NCI-H526 (cell line): Measurements from ENCODE around the gene CHPF2.

Source experiments
- DNase-seq, 2 experiments: peaks; one replicate each; lab custom pipeline; 2025; lab: John Stamatoyannopoulos, UW

Gene CHPF2

GRCh38 chr7:151232091-151232916, at the start of gene CHPF2:
Gene CHPF2 (plus strand): TSS chr7:151232483. CDS start chr7:151234012, 1,529 bp downstream.
- peak; percentile 82 to 95 for DNase-seq

GRCh38 chr7:151185762-151186639, 46.3 kb upstream of the CHPF2 start:
- DNase-seq = no peak

- DNase-seq = no peak
Observed at GRCh38 chr7:151186640-151187408, 45.5 kb upstream of the CHPF2 start, which contains the start of gene ASB10. Gene ASB10 (minus strand): TSS chr7:151187250. CDS start chr7:151187130, 120 bp downstream.

GRCh38 chr7:151187409-151188251, 44.7 kb upstream of the CHPF2 start:
- no peak for DNase-seq

- no peak for DNase-seq
Observed at GRCh38 chr7:151188252-151188542, 44.1 kb upstream of the CHPF2 start.

- no peak for DNase-seq
Observed at GRCh38 chr7:151189038-151189437, 43.2 kb upstream of the CHPF2 start.

GRCh38 chr7:151191544-151191943, 40.7 kb upstream of the CHPF2 start:
- DNase-seq = no peak

- no peak for DNase-seq
Observed at GRCh38 chr7:151192002-151192539, 40.2 kb upstream of the CHPF2 start.

GRCh38 chr7:151193203-151193978, 38.9 kb upstream of the CHPF2 start:
- DNase-seq = no peak

GRCh38 chr7:151194188-151194587, 38.1 kb upstream of the CHPF2 start:
- DNase-seq = no peak

- DNase-seq = peak in 1 of 2 experiments; percentile 15
Observed at GRCh38 chr7:151195616-151196450, 36.5 kb upstream of the CHPF2 start.

GRCh38 chr7:151197932-151198331, 34.4 kb upstream of the CHPF2 start:
- DNase-seq = no peak

- DNase-seq = peak in 1 of 2 experiments; percentile 51
Observed at GRCh38 chr7:151198945-151199848, 33.1 kb upstream of the CHPF2 start.

GRCh38 chr7:151201344-151201743, 30.9 kb upstream of the CHPF2 start:
- no peak for DNase-seq

- no peak for DNase-seq
Observed at GRCh38 chr7:151201751-151202150, 30.5 kb upstream of the CHPF2 start.

GRCh38 chr7:151202836-151203235, 29.4 kb upstream of the CHPF2 start:
- no peak for DNase-seq

GRCh38 chr7:151204383-151205032, 27.8 kb upstream of the CHPF2 start:
- DNase-seq = peak in 1 of 2 experiments; percentile 59

GRCh38 chr7:151205730-151206129, 26.6 kb upstream of the CHPF2 start:
- no peak for DNase-seq
